DMS153 treated with DMSO at 0.1 percent for 48 hours (cell line): ENCODE data around the gene BCL6.
"Not testable (repeated sequence)": the region's sequence is repeated elsewhere in the genome, so short reads cannot be mapped to it uniquely, and the experiment has no call there.

Experiments
- DNase-seq: peaks from one replicate; lab custom pipeline; 2025; ENCODE audit not compliant: unreplicated experiment; lab: John Stamatoyannopoulos, UW

BCL6 gene

GRCh38 chr3:187717572-187717971 lies 27.7 kb downstream of the BCL6 start:
- DNase-seq = no peak

- DNase-seq = peak; percentile 32
These were observed 30.8 kb downstream of the BCL6 start for GRCh38 chr3:187714404-187714979.

DNA sequence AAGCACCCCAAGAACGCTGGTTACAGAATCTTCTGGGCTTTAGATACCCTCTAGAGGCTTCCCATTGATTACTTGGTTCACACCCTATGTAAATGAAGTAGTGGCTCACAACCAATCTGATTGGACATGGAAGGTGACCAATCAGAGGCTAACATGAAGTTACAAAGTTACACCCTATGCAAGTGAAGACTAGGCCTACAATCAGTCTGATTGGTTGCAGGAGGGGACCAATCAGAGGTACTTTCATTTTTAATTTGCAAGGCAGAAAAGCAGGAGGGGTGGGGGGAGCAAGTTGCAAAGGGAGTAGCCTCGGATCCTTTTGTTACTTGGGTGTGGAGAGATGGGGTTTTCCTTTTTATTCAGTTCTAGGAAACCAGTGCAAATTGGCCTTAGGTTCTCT lies 31.8 kb downstream of the BCL6 start:
- DNase-seq = no peak

DNA sequence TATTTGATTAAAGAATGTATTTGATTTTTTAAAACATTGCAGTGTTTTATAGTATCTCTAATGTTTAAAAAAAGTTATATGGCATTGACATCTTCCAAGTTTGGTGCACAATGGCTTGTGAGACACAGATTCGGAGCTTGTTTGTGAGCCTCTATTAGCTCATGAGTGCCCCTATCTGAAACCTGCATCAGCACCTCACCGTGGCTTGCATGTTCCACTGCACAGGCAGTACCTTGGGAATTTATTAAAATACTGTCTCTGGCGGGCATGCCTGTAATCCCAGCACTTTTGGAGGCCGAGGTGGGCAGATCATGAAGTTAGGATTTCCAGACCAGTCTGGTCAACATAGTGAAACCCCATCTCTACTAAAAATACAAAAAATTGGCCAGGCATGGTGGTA lies 36.1 kb downstream of the BCL6 start:
- no peak for DNase-seq

DNA sequence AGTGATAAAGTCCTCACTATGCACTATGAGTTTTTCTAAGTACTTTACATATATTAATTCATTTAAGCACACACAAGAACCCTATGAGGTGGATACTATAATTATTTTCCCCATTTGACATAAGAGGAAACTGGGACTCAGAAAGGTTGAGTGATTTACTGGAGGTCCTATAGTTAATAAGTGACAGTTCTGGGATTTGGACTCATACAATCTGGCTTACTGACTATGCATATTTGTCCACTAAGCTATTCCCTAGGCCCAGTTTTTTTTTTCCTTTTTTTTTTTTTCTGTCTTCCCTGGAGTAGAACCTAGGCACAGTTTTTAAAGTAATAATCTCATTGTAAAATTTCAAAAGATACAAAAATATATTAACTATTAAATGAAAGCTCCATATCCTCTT lies 36.6 kb downstream of the BCL6 start:
- DNase-seq = no peak

DNA sequence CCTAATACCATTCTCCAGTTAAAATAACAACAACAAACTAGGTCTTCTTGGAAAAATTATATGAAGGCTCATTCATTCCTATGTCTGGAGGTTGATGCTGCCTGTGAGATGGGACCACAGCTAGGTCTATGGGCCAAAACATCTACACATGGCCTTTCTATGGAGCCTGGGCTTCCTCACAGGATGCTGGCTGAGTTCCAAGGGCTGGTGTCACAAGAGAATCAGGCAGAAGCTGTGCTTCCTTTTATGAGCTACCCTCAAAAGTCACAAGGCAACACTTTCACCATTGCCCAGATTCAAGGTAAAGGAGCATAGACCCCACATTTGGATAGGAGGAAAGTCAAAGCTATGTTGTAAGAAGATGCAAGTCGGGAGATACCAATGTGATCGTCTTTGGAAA lies 38.3 kb downstream of the BCL6 start:
- no peak for DNase-seq

GRCh38 chr3:187705164-187705563 lies 40.1 kb downstream of the BCL6 start:
- DNase-seq = no peak

- no peak for DNase-seq
These were observed 42.7 kb downstream of the BCL6 start, which contains the start of gene RTP2 for GRCh38 chr3:187702507-187703033. RTP2 (minus strand) TSS chr3:187702557; CDS start chr3:187702128, 429 bp downstream.

GRCh38 chr3:187700249-187700648 lies 45.0 kb downstream of the BCL6 start:
- DNase-seq = no peak

- DNase-seq = no peak
These were observed 46.5 kb downstream of the BCL6 start for GRCh38 chr3:187698499-187699399.

GRCh38 chr3:187696021-187696420 lies 49.2 kb downstream of the BCL6 start:
- DNase-seq = no peak

- no peak for DNase-seq
These were observed 49.8 kb downstream of the BCL6 start for GRCh38 chr3:187695449-187695848.

GRCh38 chr3:187694801-187695200 lies 50.5 kb downstream of the BCL6 start:
- DNase-seq = no peak

- no peak for DNase-seq
These were observed 51.8 kb downstream of the BCL6 start for GRCh38 chr3:187693431-187693830.

- no peak for DNase-seq
These were observed 55.3 kb downstream of the BCL6 start for GRCh38 chr3:187689984-187690383.

DNA sequence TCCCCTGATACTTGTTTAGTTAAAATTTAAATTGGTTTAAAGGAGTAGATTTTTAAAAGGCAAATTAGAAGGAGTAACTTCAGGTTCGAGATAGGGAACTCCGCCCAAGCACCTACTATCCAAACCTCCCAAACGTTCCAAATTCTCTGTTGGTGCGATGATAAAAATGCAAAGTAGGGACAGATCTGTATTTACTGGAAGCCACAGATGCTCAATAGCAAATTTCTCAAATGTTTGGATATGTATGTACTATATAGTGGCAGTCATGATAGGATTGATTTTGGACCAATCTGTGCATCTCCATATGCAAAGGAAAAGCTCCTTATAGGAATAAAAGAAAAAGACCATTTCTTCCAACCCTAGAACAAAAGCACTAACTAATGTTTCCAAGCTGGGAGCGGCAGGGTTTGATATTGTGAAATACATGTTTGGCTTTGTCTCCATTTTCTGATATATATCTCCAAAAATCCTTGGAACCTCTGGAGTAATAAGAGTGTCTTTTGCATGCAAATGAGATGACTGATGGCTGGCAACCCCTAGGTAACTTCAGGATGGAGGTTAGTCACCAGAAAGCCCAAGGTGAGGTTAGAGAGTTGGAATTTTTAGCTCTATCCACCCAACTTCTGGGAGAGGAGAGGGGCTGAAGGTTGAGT lies 58.5 kb downstream of the BCL6 start:
- no peak for DNase-seq

DNA sequence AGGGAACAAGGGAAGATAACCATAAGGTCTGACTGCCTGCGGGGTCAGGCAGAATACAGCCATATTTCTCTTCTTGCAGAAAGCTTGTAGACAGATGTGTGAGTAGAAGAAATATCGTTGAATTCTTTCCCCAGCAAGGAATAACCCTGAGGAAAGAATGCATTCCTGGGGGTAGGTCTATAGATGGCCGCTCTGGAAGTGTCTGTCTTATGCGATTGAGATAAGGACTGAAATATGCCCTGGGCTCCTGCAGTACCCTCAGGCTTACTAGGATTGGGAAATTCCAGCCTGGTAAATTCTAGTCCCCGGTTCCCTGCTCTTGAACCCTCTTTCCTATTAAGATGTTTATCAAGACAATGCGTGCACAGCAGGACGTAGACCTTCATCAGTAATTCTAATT lies 59.3 kb downstream of the BCL6 start:
- DNase-seq = no peak

DNA sequence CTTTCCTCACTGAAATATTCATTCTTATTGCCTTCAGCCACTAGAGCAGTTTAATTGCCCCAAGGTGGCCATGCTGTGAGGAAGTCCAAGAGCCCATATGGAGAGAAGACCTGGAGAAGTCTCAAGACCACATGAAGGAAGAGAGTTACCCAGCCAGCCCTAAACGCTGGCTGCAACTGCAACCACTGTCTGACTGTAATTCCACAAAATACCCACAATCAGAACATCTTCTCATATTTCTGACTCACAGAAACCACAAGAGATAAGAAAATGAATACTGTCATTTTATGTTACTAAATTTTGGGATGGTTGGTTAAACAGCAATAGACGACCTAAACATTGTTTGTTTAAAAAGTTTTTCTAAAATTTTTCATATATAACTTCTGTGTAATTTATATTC lies 60.4 kb downstream of the BCL6 start:
- no peak for DNase-seq

DNA sequence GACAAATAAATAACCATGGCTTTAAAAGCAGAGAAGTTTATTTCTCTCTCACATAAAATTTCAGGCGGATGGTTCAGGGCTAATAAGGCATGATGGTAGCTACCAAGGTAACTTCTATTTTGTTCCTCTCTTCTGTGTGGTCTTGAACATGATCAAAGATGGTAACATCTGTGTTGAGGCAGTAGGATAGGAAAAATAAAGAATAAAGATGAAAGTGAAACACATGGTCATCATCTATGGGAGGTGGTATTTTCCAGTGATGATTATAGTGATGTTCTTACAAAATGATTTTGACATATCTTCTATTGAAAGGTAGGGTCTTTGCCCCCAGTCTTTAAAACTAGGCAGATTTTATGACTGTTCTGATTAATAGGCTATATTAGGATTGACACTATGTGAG lies 60.8 kb downstream of the BCL6 start:
- no peak for DNase-seq

GRCh38 chr3:187681756-187682155 lies 63.5 kb downstream of the BCL6 start:
- DNase-seq = not testable (repeated sequence)

DNA sequence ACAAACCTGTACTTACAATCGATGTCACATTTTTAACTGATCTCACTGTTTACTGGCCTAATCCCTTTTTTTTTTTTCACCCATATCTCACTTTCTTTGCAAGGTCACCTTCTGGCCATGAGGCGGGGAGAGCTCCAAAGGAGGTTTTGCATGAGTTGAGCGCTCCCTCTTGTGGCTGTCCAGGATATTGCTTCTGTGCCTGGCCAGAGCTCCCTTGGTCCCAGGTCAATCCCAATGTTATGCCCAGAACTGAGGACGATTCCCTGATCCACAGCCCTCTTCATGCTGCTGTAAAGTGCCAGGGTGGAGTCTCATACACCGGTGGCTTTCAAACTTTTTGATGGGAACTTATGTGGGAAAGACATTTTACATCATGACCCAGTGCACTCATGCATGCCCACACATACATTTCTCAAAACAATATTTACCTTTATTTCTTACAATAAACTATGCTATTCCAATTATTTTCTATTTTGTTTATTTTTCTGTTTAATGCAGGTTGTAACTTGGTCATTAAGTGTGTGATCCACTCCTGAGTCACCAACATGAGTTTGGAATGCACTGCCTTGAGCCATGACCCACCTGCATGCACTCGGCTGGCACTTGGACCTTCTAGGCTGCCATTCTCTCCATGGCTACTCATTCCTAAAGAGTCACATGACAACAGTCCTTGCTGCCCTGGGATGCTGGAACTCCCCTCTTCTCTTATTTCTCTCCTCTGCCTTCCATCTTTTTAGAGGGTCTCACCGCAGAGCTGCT lies 65.5 kb downstream of the BCL6 start:
- peak; percentile 79 for DNase-seq
